CD1c-positive myeloid dendritic cell (primary cell): ENCODE measurements around the gene MARK4.
"Not testable (repeated sequence)": the region's sequence is repeated elsewhere in the genome, so short reads cannot be mapped to it uniquely, and the experiment has no call there.

Experiments used
- DNase-seq: peaks from one replicate; pipeline ENCODE4 v3.0.0-alpha.2; 2016; ENCODE audit errors: extremely low spot score

MARK4 gene

GRCh38 chr19:45304141-45304926 lies 53.3 kb downstream of the MARK4 start:
- no peak for DNase-seq

DNA sequence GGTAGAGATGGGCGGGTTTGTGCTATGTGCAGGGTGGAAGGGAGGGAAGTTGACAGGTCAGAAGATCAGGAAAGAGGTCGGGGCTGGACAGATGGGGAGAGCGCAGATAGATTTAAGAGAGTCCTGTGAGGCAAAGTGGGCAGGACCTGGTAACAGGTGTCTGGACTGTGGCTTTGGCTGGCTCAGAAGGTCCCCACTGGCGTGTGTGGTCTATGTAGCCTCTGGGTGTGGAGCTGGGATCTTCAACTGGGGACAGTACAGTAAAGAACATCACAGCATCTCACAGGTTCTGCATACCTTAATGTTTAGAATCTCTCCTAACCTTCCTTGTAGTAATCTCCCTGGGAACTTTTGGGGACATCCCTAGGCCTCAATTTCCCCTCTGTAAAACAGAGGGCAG lies 53.9 kb downstream of the MARK4 start:
- no peak for DNase-seq

GRCh38 chr19:45305421-45305820 lies 54.4 kb downstream of the MARK4 start:
- DNase-seq, result no peak

- DNase-seq, result no peak
Observed at GRCh38 chr19:45306040-45306439, 55.0 kb downstream of the MARK4 start.

DNA sequence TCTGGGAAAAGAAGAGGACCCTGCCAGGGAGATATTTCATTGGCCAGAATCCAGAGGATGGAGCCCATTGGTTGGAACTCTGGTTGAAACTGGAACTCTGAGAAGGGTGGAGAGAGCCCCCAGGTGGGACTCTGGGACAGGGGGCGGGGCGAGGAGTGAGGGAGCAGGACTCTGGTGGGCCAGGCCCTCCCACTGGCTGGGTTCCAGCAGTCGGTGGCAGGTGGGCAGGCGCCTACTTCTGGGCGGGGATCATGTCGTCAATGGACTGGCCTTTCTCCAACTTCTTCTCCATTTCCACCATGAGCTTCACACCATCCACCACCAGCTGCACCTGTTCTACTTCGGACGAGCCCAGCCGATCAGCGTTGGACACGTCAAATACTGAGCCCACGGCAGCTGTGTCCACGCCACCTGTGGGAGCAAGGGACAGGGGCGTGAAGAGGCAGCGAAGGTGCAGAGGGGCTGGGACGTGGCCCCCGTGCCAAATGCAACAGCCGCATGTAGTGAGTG lies 55.5 kb downstream of the MARK4 start:
- no peak for DNase-seq

DNA sequence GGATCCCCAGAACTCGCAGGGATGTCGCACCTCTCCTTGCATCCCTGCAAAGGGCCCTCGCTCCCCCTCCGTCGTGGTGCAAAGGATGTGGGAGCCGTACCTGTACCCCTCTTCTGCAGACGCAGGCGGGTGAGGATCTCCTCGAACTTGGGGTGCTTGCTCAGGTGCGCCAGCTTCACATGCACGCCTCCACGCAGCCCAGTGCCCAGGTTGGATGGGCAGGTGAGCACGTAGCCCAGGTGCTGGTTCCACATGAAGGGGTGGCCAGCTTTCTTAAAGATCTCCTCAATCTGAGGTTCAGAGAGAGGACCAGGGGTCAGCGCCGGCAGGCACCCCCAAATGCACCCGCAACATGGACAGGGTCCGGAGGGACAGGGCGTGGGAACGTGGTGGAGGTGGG lies 56.3 kb downstream of the MARK4 start:
- DNase-seq, result no peak

- not testable (repeated sequence) for DNase-seq
Observed at GRCh38 chr19:45309322-45309721, 58.3 kb downstream of the MARK4 start.

- DNase-seq, result peak; percentile 51
Observed at GRCh38 chr19:45311621-45312020, 60.5 kb downstream of the MARK4 start.

- not testable (repeated sequence) for DNase-seq
Observed at GRCh38 chr19:45312285-45312684, 61.2 kb downstream of the MARK4 start.

GRCh38 chr19:45314708-45315245 lies 63.7 kb downstream of the MARK4 start:
- DNase-seq, result no peak

- no peak for DNase-seq
Observed at GRCh38 chr19:45315304-45315703, 64.2 kb downstream of the MARK4 start.

DNA sequence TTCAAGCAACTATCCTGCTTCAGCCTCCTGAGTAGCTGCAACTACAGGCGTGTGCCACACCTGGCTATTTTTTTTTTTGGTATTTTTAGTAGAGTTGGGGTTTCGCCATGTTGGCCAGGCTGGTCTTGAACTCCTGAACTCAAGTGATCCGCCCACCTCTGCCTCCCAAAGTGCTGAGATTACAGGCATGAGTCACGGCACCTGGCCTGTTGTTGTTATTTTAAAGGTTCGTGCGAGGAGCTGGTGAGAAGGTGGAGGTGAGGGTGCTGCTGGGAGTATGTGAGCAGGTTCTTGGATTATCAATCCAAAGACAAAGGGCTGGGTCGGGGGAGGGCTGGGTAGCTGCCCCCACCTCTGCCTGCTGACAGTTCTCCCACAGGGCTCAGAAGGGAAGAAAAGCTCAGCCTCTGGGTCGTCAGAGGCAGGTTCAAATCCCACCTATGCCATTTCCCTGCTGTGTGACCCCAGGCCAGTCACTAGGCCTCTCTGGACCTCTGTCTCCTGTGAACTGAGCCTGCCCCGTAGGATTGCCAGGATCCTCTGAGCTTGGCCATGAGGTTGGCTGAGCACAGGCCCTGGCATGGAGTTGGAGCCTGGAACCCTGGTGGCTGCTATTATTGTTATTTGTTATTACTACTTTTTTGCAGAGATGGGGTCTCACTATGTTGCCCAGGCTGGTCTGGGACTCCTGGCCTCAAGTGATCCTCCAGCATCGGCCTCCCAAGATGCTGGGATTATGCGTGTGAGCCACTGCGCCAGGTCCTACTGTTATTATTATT lies 70.1 kb downstream of the MARK4 start:
- DNase-seq, result no peak

GRCh38 chr19:45321848-45322247 lies 70.8 kb downstream of the MARK4 start:
- no peak for DNase-seq

- no peak for DNase-seq
Observed at GRCh38 chr19:45322311-45322710, 71.2 kb downstream of the MARK4 start.

DNA sequence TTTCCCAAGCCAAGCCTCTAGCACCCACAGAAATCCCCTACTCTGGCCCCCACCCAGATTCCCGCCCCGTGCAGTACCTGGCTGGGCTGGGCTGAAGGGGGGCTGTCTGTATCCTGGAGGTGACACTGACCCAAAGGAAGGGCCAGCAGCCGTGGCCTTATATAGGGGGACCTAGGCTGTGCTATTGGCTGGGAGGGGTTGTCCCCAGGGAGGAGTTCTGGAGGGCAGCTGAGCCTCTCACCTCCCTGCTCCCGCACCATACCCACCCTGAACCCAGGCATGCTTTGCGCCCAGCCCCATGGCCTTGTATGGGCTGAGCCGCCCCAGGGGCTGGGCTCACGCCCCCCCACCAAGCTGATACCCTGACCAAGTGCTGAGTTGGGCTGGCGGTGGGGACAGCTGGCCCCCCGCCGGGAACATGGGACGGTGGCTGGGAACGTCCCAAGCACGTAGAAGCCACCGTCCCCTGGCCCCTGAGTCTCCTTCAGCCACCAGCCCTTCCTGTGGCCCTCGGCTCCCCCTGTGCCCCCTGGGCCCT lies 71.7 kb downstream of the MARK4 start, which contains the start of gene CKM:
Gene CKM (minus strand): TSS at position 132 of the 538 bp plus-strand sequence. CDS start 3,162 bp downstream, outside the sequence.
- DNase-seq, result no peak

DNA sequence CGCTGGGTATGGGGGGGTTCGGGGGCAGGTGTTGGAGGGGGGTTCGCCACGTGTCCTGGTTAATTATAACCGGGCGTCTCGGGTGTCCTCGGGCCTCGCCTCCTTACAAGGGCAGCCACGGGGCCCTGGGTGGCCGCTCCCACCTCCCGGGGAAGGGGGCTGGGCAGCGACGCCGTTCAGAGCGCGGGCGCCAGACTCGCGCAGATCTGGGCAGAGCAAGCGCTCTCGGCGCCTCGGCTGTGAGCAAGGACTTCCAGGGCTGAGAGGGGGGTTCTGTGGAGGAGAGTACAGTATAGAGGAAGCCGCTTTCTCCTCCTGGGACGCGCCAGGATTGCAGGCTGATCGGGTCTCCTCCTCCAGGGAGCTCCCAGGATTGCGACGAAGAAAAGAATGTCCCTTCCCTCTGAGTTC lies 72.6 kb downstream of the MARK4 start:
- DNase-seq, result no peak

DNA sequence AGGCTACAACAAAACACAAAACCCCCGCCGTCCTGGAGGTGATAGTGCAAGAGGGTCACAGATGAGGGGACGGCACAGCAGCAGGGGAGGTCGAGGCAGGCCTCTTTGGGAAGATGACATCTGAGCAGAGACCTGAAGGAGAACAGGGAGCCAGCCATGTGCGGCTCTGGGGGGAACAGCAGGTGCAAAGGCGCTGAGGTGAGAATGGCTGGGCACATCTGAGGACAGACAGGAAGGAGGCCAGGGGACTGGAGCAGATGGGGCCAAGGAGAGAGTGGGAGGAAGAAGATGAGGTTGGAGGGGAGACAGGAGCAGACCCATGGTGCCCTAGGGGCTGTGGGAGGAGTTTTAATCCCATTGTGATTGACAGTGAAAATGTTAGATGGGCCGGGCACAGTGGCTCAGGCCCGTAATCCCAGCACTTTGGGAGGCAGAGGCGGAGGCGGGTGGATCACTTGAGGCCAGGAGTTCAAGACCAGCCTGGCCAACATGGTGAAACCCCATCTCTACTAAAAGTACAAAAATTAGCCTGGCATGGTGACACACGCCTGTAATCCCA lies 73.4 kb downstream of the MARK4 start:
- DNase-seq, result no peak

DNA sequence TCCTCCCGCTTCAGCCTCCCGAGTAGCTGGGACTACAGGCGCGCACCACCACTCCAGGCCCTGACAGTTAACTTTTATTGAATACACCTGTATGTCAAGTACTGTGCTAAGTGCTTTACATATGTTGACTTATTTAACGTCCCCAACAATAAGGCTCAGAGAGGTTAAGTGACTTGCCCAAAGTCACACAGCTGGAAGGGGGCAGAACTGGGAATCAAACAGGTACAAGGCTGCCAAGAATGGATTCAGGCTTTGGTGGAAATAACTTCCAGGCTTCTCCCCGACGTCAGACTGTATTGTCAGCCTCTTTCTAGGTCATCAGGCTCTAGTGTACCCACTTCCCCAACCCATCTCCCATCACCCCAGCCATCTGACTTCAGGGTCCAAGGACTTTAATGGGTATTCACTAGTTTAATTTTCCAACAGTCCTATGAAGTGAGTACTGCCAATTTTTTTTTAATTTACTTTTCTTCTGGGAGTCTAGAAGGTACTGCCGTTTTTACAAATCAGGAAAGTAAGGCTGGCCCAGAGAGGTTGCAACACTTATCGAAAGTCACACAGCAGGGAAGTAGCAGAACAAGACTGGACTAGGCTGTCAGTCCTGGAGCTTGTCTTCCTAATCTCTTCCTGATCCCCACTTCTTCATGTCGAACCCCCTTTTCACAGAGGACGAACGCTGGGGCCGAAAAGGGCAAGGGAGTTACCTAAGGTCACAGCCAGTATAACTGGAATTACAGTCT lies 76.5 kb downstream of the MARK4 start:
- DNase-seq, result no peak

- DNase-seq, result no peak
Observed at GRCh38 chr19:45331411-45331810, 80.3 kb downstream of the MARK4 start.

GRCh38 chr19:45333609-45334303 lies 82.7 kb downstream of the MARK4 start:
- no peak for DNase-seq

- not testable (repeated sequence) for DNase-seq
Observed at GRCh38 chr19:45334881-45335280, 83.8 kb downstream of the MARK4 start.
